Ascending aorta (tissue), 2 donors: ENCODE data around the gene NR2F2. TPM values are rescaled to one million over a fixed set of nuclear protein-coding genes. Genes with fewer than 3 reads are reported as not detected.
"Not testable (repeated sequence)": the region's sequence is repeated elsewhere in the genome, so short reads cannot be mapped to it uniquely, and the experiment has no call there.

ENCODE experiments used
- DNase-seq, 2 donors: peaks; one replicate each; pipeline ENCODE4 v3.0.0-alpha.2; 2019; ENCODE audit warnings: low spot score in 2 of 2
- H3K27ac ChIP-seq, 2 donors: fragments of 200-600 bp; sonication (generic); one replicate each; pipeline ENCODE4 v1.5.1; 2016 to 2017; ENCODE audit warnings: mild to moderate bottlenecking in 1 of 2
- H3K27me3 ChIP-seq: fragments of 200-600 bp; sonication (generic); one replicate; pipeline ENCODE4 v1.5.1; 2017
- H3K36me3 ChIP-seq, 2 donors: fragments of 200-600 bp; sonication (generic); one replicate each; pipeline ENCODE4 v1.5.1; 2016
- H3K4me1 ChIP-seq, 2 donors: fragments of 200-600 bp; sonication (generic); one replicate each; pipeline ENCODE4 v1.5.1; 2016 to 2017; ENCODE audit warnings: mild to moderate bottlenecking in 1 of 2
- H3K4me3 ChIP-seq, 2 donors: fragments of 200-600 bp; sonication (generic); one replicate each; pipeline ENCODE4 v1.5.1; 2016 to 2017; ENCODE audit warnings: mild to moderate bottlenecking in 1 of 2
- H3K9me3 ChIP-seq, 2 donors: fragments of 200-600 bp; sonication (generic); one replicate each; pipeline ENCODE4 v1.5.1; 2016
- CTCF ChIP-seq, 3 experiments: fragments of 200-600 bp in 2 of 3; fragments of 450-650 bp in 1 of 3; sonication (generic) in 2 of 3; IDR thresholded peaks; one replicate each; pipeline ENCODE4 v1.5.1; 2016 to 2019; ENCODE audit warnings: antibody characterized with exemption in 3 of 3, mild to moderate bottlenecking in 1 of 3, moderate library complexity in 1 of 3
- intact Hi-C: fragments of 100-400 bp; cut with DNase I; formaldehyde crosslinking; loops from one replicate; pipeline ENCODE4 v1.15.1; 2023
- total RNA-seq: library from RNA; depleted of rRNA; stranded (reverse); fragments of >200 nt; gene quantifications from one replicate; pipeline ENCODE4 v1.1.0, GENCODE V29; 2016

NR2F2 gene
- total RNA-seq, 1 donor from 2014 or later: 126 TPM

GRCh38 chr15:96367311-96368200, 37.1 kb downstream of the NR2F2 start:
- no peak for DNase-seq
- intact Hi-C loops: loop anchor here (10.0 kb wide), 1 partner anchor 217 kb away; no protein-coding TSS in a partner anchor
- Histone ChIP-seq H3K36me3 (no peaks in the 10 kb centered on the region), H3K9me3 (no peaks in the 10 kb centered on the region), H3K27ac (no peak overlapping the region), H3K4me3 (peak overlapping the region; percentile 16 to 52), H3K4me1 (no peaks in the 10 kb centered on the region), H3K27me3 (no peaks in the 10 kb centered on the region)
- TF ChIP-seq CTCF (IDR thresholded peaks at IDR 0.05): no peak

- no peak overlapping the region for H3K27ac ChIP-seq
- no peaks in the 10 kb centered on the region for H3K27me3 ChIP-seq
- H3K36me3 ChIP-seq: no peaks in the 10 kb centered on the region
- DNase-seq: no peak
- no peak overlapping the region for H3K4me3 ChIP-seq
- H3K4me1 ChIP-seq: no peaks in the 10 kb centered on the region
- intact Hi-C loops: loop anchor here (10.0 kb wide), 1 partner anchor 215 kb away; no protein-coding TSS in a partner anchor
- H3K9me3 ChIP-seq: no peaks in the 10 kb centered on the region
- no peak for TF ChIP-seq CTCF (IDR thresholded peaks at IDR 0.05)
Observed at GRCh38 chr15:96369351-96369750, 38.9 kb downstream of the NR2F2 start.

GRCh38 chr15:96369825-96370621, 39.5 kb downstream of the NR2F2 start:
- Histone ChIP-seq H3K27me3 (no peaks in the 10 kb centered on the region), H3K27ac (no peak overlapping the region), H3K4me1 (no peaks in the 10 kb centered on the region), H3K4me3 (no peak overlapping the region), H3K36me3 (no peaks in the 10 kb centered on the region), H3K9me3 (no peaks in the 10 kb centered on the region)
- intact Hi-C loops: loop anchor here (10.0 kb wide), 1 partner anchor 215 kb away; no protein-coding TSS in a partner anchor
- no peak for DNase-seq
- TF ChIP-seq CTCF (IDR thresholded peaks at IDR 0.05): no peak

- no peaks in the 10 kb centered on the region for H3K36me3 ChIP-seq
- H3K9me3 ChIP-seq: no peaks in the 10 kb centered on the region
- TF ChIP-seq CTCF (IDR thresholded peaks at IDR 0.05): no peak
- no peaks in the 10 kb centered on the region for H3K4me1 ChIP-seq
- H3K27me3 ChIP-seq: no peaks in the 10 kb centered on the region
- intact Hi-C loops: no loop called here
- DNase-seq: no peak
- H3K27ac ChIP-seq: no peak overlapping the region
- H3K4me3 ChIP-seq: no peak overlapping the region
Observed at GRCh38 chr15:96372554-96372953, 42.1 kb downstream of the NR2F2 start.

- Histone ChIP-seq H3K27ac (no peak overlapping the region), H3K27me3 (no peaks in the 10 kb centered on the region), H3K4me1 (no peaks in the 10 kb centered on the region), H3K9me3 (no peaks in the 10 kb centered on the region), H3K4me3 (no peak overlapping the region), H3K36me3 (no peaks in the 10 kb centered on the region)
- DNase-seq: no peak
- no peak for TF ChIP-seq CTCF (IDR thresholded peaks at IDR 0.05)
- intact Hi-C loops: no loop called here
Observed at GRCh38 chr15:96374499-96374898, 44.0 kb downstream of the NR2F2 start.

- H3K27ac ChIP-seq, DNase-seq, H3K36me3 ChIP-seq, H3K4me1 ChIP-seq, intact Hi-C loops, H3K4me3 ChIP-seq, H3K27me3 ChIP-seq, H3K9me3 ChIP-seq: not testable (repeated sequence)
Observed at GRCh38 chr15:96379592-96379991, 49.1 kb downstream of the NR2F2 start.
